HEK293 (cell line): ENCODE measurements around the gene MED20.
A peak's percentile ranks its signal among the peaks of the same experiment; 100 is the strongest.

Experiments used
- EGR2 ChIP-seq: fragments of 450-650 bp; formaldehyde crosslinking; IDR thresholded peaks from 2 replicates; pipeline ENCODE4 v1.5.1; 2016; ENCODE audit warnings: low read depth, missing biosample characterization, missing genetic modification characterization
- ELK4 ChIP-seq: IDR thresholded peaks from 2 replicates; pipeline ENCODE4 v1.6.1; 2011; ENCODE audit warnings: mild to moderate bottlenecking, low read depth, low read length, borderline replicate concordance
- HIC1 ChIP-seq: fragments of 450-650 bp; formaldehyde crosslinking; IDR thresholded peaks from 2 replicates; pipeline ENCODE4 v1.5.1; 2016; ENCODE audit warnings: missing biosample characterization, missing genetic modification characterization
- HOXC10 ChIP-seq: sonication (generic); formaldehyde crosslinking; IDR thresholded peaks from 2 replicates; pipeline ENCODE4 v1.8.1; 2023; ENCODE audit warnings: mild to moderate bottlenecking, missing genetic modification reagents
- INSM2 ChIP-seq: fragments of 450-650 bp; formaldehyde crosslinking; IDR thresholded peaks from 2 replicates; pipeline ENCODE4 v1.5.1; 2016; ENCODE audit warnings: missing biosample characterization, missing genetic modification characterization
- KLF8 ChIP-seq: fragments of 450-650 bp; formaldehyde crosslinking; IDR thresholded peaks from 2 replicates; pipeline ENCODE4 v1.5.1; 2016; ENCODE audit warnings: missing biosample characterization, missing genetic modification characterization
- REPIN1 ChIP-seq: fragments of 450-650 bp; formaldehyde crosslinking; IDR thresholded peaks from 2 replicates; pipeline ENCODE4 v1.5.1; 2017; ENCODE audit warnings: missing biosample characterization, missing genetic modification characterization, low read depth
- YY1 ChIP-seq: fragments of 450-650 bp; formaldehyde crosslinking; IDR thresholded peaks from 2 replicates; pipeline ENCODE4 v1.5.1; 2018; ENCODE audit warnings: missing biosample characterization, missing genetic modification characterization
- ZBTB11 ChIP-seq: fragments of 450-650 bp; formaldehyde crosslinking; conservative IDR thresholded peaks from 2 replicates; pipeline ENCODE4 v1.5.1; 2016; ENCODE audit warnings: low read depth, missing biosample characterization, missing genetic modification characterization
- ZNF24 ChIP-seq: fragments of 450-650 bp; formaldehyde crosslinking; IDR thresholded peaks from 2 replicates; pipeline ENCODE4 v1.5.1; 2016; ENCODE audit warnings: missing biosample characterization, missing genetic modification characterization
- ZNF341 ChIP-seq: fragments of 450-650 bp; formaldehyde crosslinking; IDR thresholded peaks from 2 replicates; pipeline ENCODE4; 2016; ENCODE audit warnings: low read depth, missing biosample characterization, missing genetic modification characterization
- ZNF362 ChIP-seq: fragments of 450-650 bp; formaldehyde crosslinking; IDR thresholded peaks from 2 replicates; pipeline ENCODE4 v1.5.1; 2016; ENCODE audit warnings: missing biosample characterization, missing genetic modification characterization
- ZNF398 ChIP-seq: fragments of 450-650 bp; formaldehyde crosslinking; IDR thresholded peaks from 2 replicates; pipeline ENCODE4 v1.5.1; 2017; ENCODE audit warnings: missing biosample characterization, missing genetic modification characterization
- ZNF423 ChIP-seq: fragments of 450-650 bp; formaldehyde crosslinking; IDR thresholded peaks from 2 replicates; pipeline ENCODE4 v1.5.1; 2016; ENCODE audit warnings: missing biosample characterization, missing genetic modification characterization
- ZNF510 ChIP-seq: fragments of 450-650 bp; formaldehyde crosslinking; IDR thresholded peaks from 2 replicates; pipeline ENCODE4 v1.5.1; 2018; ENCODE audit warnings: mild to moderate bottlenecking, missing genetic modification characterization, missing biosample characterization; ENCODE audit not compliant: insufficient replicate concordance
- ZNF560 ChIP-seq: fragments of 450-650 bp; formaldehyde crosslinking; IDR thresholded peaks from 2 replicates; pipeline ENCODE4 v1.5.1; 2017; ENCODE audit warnings: missing biosample characterization, missing genetic modification characterization, borderline replicate concordance
- ZNF621 ChIP-seq: fragments of 450-650 bp; formaldehyde crosslinking; IDR thresholded peaks from 2 replicates; pipeline ENCODE4 v1.5.1; 2017; ENCODE audit warnings: missing biosample characterization, missing genetic modification characterization
- ZNF660 ChIP-seq: fragments of 450-650 bp; IDR thresholded peaks from 2 replicates; pipeline ENCODE4 v1.5.1; 2018; ENCODE audit warnings: missing biosample characterization, mild to moderate bottlenecking, missing genetic modification characterization
- ZNF670 ChIP-seq: fragments of 450-650 bp; formaldehyde crosslinking; IDR thresholded peaks from 2 replicates; pipeline ENCODE4 v1.5.1; 2016; ENCODE audit warnings: missing biosample characterization, missing genetic modification characterization, low read depth
- ZNF677 ChIP-seq: fragments of 450-650 bp; IDR thresholded peaks from 2 replicates; pipeline ENCODE4 v1.5.0; 2018; ENCODE audit warnings: missing biosample characterization, mild to moderate bottlenecking, missing genetic modification characterization, moderate library complexity
- ZNF791 ChIP-seq: fragments of 450-650 bp; formaldehyde crosslinking; IDR thresholded peaks from 2 replicates; pipeline ENCODE4 v1.5.1; 2016; ENCODE audit warnings: missing biosample characterization, missing genetic modification characterization
- ZNF837 ChIP-seq: fragments of 450-650 bp; formaldehyde crosslinking; IDR thresholded peaks from 2 replicates; pipeline ENCODE4 v1.5.1; 2016; ENCODE audit warnings: missing biosample characterization, missing genetic modification characterization
- ZSCAN18 ChIP-seq: fragments of 450-650 bp; formaldehyde crosslinking; IDR thresholded peaks from 2 replicates; pipeline ENCODE4 v1.5.1; 2016; ENCODE audit warnings: missing biosample characterization, missing genetic modification characterization
- ZSCAN23 ChIP-seq: fragments of 450-650 bp; formaldehyde crosslinking; IDR thresholded peaks from 2 replicates; pipeline ENCODE4 v1.5.1; 2016; ENCODE audit warnings: missing biosample characterization, missing genetic modification characterization
- ZSCAN30 ChIP-seq: fragments of 450-650 bp; IDR thresholded peaks from 2 replicates; pipeline ENCODE4 v1.5.1; 2018; ENCODE audit warnings: missing biosample characterization, mild to moderate bottlenecking, missing genetic modification characterization, moderate library complexity
- ZXDB ChIP-seq: fragments of 450-650 bp; formaldehyde crosslinking; IDR thresholded peaks from 2 replicates; pipeline ENCODE4 v1.5.1; 2016; ENCODE audit warnings: missing biosample characterization, missing genetic modification characterization

Gene MED20

GRCh38 chr6:41920921-41921711 lies at the start of gene MED20, which contains the start of gene BYSL (continued):
- TF ChIP-seq ZNF670 (no peak), EGR2 (peak; percentile 79), ZSCAN18 (tag by site-specific recombination) (no peak; the same call in 1 of the 2 replicates), REPIN1 (tag by site-specific recombination) (no peak; the same call in 1 of the 2 replicates), ZSCAN30 (tag by site-specific recombination) (peak; percentile 51; the same call in 1 of the 2 replicates), ZNF677 (tag by site-specific recombination) (no peak), ZNF660 (tag by site-specific recombination) (peak; percentile 59; the same call in 1 of the 2 replicates), ELK4 (no peak), KLF8 (tag by site-specific recombination) (peak; percentile 100), ZNF341 (tag by site-specific recombination) (peak; percentile 33; the same call in 1 of the 2 replicates), ZNF621 (no peak), INSM2 (peak; percentile 9; the same call in 1 of the 2 replicates), ZNF560 (no peak), HIC1 (tag by site-specific recombination) (no peak), ZSCAN23 (no peak), ZNF362 (tag by site-specific recombination) (no peak), ZXDB (tag by site-specific recombination) (peak; percentile 90), ZBTB11 (tag by site-specific recombination) (peak; percentile 86), ZNF24 (tag by site-specific recombination) (0 out of 2 replicates have a peak, but pooled peaks have one; percentile 44), YY1 (tag by site-specific recombination) (no peak), ZNF398 (tag by site-specific recombination) (no peak; the same call in 1 of the 2 replicates), ZNF791 (tag by site-specific recombination) (no peak), ZNF423 (tag by site-specific recombination) (no peak), ZNF510 (tag by site-specific recombination) (no peak), ZNF837 (tag by site-specific recombination) (no peak), HOXC10 (no peak)
